ENCODE measurements around the gene MAP4K2. TPM values are rescaled to one million over a fixed set of nuclear protein-coding genes. Genes with fewer than 3 reads are reported as not detected.

The MAP4K2 gene
- total and polyA plus RNA-seq, 8 donors, result 19.3 to 48.2 (median 45.2) TPM

DNA sequence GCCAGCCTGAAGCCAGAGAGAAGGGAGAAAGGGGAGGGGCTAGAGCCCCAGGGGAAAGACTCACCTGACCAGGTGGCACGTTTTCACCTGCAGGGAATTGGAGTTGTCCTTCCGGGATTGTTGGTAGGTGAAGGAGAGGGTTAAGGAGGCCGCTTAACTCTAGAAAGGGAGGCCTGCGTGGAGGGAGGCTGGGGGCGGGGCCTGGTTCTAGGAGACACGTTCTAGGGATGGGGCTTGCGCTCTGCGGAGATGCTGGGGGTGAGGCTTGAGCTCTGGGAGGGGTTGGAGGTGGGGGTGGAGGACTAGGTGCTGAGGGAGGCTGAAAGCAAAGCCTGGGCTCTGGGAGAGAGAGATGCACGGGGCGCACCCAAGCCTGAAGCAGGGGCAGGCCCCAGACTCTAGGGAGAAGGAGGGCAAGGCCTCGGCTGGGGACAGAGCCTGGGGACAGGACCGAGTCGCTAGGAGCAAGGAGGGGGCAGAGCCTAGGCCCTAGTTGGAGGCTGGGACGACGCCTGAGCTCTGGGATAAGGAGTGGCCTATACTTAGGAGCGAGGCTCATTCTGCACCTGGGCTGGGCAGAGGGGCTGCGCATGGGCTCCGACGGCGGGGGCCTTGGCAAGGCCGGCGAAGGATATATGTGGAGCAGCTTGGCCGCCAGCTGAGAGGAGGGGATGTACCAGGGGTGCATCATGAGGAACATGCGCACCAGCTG is 61.5 kb downstream of the MAP4K2 start:
- H3K36me3 ChIP-seq, result peaks cover 0 to 36% of the 10 kb centered on the region in 2 donors
- H3K4me3 ChIP-seq, result peak overlapping the region in 1 of 2 donors; percentile 59
- H3K9me3 ChIP-seq, result no peaks in the 10 kb centered on the region
- H3K4me1 ChIP-seq, result peaks cover 27 to 53% of the 10 kb centered on the region in 2 donors
- intact Hi-C loops (cut with DNase I), result no loop called here
- peak overlapping the region in 1 of 2 donors; percentile 99 for H3K27ac ChIP-seq
- H3K27me3 ChIP-seq, result peaks cover 5 to 60% of the 10 kb centered on the region in 2 donors
- TF ChIP-seq, protein P1, sequence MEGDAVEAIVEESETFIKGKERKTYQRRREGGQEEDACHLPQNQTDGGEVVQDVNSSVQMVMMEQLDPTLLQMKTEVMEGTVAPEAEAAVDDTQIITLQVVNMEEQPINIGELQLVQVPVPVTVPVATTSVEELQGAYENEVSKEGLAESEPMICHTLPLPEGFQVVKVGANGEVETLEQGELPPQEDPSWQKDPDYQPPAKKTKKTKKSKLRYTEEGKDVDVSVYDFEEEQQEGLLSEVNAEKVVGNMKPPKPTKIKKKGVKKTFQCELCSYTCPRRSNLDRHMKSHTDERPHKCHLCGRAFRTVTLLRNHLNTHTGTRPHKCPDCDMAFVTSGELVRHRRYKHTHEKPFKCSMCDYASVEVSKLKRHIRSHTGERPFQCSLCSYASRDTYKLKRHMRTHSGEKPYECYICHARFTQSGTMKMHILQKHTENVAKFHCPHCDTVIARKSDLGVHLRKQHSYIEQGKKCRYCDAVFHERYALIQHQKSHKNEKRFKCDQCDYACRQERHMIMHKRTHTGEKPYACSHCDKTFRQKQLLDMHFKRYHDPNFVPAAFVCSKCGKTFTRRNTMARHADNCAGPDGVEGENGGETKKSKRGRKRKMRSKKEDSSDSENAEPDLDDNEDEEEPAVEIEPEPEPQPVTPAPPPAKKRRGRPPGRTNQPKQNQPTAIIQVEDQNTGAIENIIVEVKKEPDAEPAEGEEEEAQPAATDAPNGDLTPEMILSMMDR (IDR thresholded peaks at IDR 0.05), result no peak
- ATAC-seq (no peak), DNase-seq (peak in 1 of 4 donors; percentile 83)

- DNase-seq, result no peak
- Histone ChIP-seq H3K9me3 (no peaks in the 10 kb centered on the region), H3K4me1 (peaks cover 20 to 37% of the 10 kb centered on the region in 2 donors), H3K27me3 (peaks cover 5 to 46% of the 10 kb centered on the region in 2 donors), H3K36me3 (peaks cover 0 to 53% of the 10 kb centered on the region in 2 donors), H3K4me3 (no peak overlapping the region), H3K27ac (no peak overlapping the region)
- intact Hi-C loops (cut with DNase I), result no loop called here
- TF ChIP-seq, protein P1 (IDR thresholded peaks at IDR 0.05), result no peak
- ATAC-seq, result no peak
Measured at GRCh38 chr11:64739871-64740270, 63.1 kb downstream of the MAP4K2 start.

GRCh38 chr11:64736654-64737053 is 66.4 kb downstream of the MAP4K2 start:
- no peak for ATAC-seq

GRCh38 chr11:64735725-64736259 is 67.2 kb downstream of the MAP4K2 start:
- ATAC-seq (no peak), DNase-seq (no peak)
- Histone ChIP-seq H3K9me3 (no peaks in the 10 kb centered on the region), H3K27me3 (peaks cover 0 to 7% of the 10 kb centered on the region in 2 donors), H3K36me3 (peaks cover 0 to 84% of the 10 kb centered on the region in 2 donors), H3K4me1 (no peaks in the 10 kb centered on the region), H3K27ac (no peak overlapping the region), H3K4me3 (no peak overlapping the region)
- TF ChIP-seq, protein P1 (IDR thresholded peaks at IDR 0.05), result no peak
- intact Hi-C loops (cut with DNase I), result no loop called here

More at GRCh38 chr11:64736654-64737053, 66.4 kb downstream of the MAP4K2 start:
- intact Hi-C loops (cut with DNase I), result no loop called here
- Histone ChIP-seq H3K27ac (no peak overlapping the region), H3K36me3 (peaks cover 0 to 76% of the 10 kb centered on the region in 2 donors), H3K4me3 (no peak overlapping the region), H3K27me3 (peaks cover 0 to 16% of the 10 kb centered on the region in 2 donors), H3K9me3 (no peaks in the 10 kb centered on the region), H3K4me1 (peaks cover under 1 to 8% of the 10 kb centered on the region in 2 donors)
- no peak for DNase-seq
- TF ChIP-seq, protein P1 (IDR thresholded peaks at IDR 0.05), result no peak

Other genes with a start within 250 kb of the MAP4K2 start
- not detected for gene SLC22A11, start 247.3 kb downstream of the MAP4K2 start, total RNA-seq
- under 1 TPM in 5 of 6 donors, not detected in 1; 0.12 to 0.25 (median 0.20) TPM for gene SLC22A11, start 247.3 kb downstream of the MAP4K2 start, polyA plus RNA-seq (ENCODE audit: insufficient read length in 6 of 6)
- gene SLC22A12, start 212.0 kb downstream of the MAP4K2 start, total RNA-seq, result not detected
- gene SLC22A12, start 212.0 kb downstream of the MAP4K2 start, polyA plus RNA-seq (ENCODE audit: insufficient read length in 6 of 6), result not detected
- 1 to 10 TPM; 3.5 to 7.9 TPM for gene NRXN2, start 80.0 kb downstream of the MAP4K2 start, total RNA-seq
- gene NRXN2, start 80.0 kb downstream of the MAP4K2 start, polyA plus RNA-seq (ENCODE audit: insufficient read length in 6 of 6), result 10 to 100 TPM in 4 of 6 donors, 1 to 10 TPM in 2; 6.8 to 15.0 (median 10.9) TPM
- 10 to 100 TPM; 10.8 to 35.3 TPM for gene RASGRP2, start 59.1 kb downstream of the MAP4K2 start, total RNA-seq
- gene RASGRP2, start 59.1 kb downstream of the MAP4K2 start, polyA plus RNA-seq (ENCODE audit: insufficient read length in 6 of 6), result 10 to 100 TPM in 2 of 6 donors, 1 to 10 TPM in 4; 9.0 to 11.8 (median 9.4) TPM
- 1 to 10 TPM; 1.3 to 3.7 TPM for gene PYGM, start 43.2 kb downstream of the MAP4K2 start, total RNA-seq
- gene PYGM, start 43.2 kb downstream of the MAP4K2 start, polyA plus RNA-seq (ENCODE audit: insufficient read length in 6 of 6), result 1 to 10 TPM; 2.2 to 4.4 (median 3.5) TPM
- gene SF1, start 24.7 kb downstream of the MAP4K2 start, total RNA-seq, result 100 to 1,000 TPM; 169 to 228 TPM
- 100 to 1,000 TPM; 437 to 519 (median 453) TPM for gene SF1, start 24.7 kb downstream of the MAP4K2 start, polyA plus RNA-seq (ENCODE audit: insufficient read length in 6 of 6)
- gene MEN1, start 7.3 kb upstream of the MAP4K2 start, total RNA-seq, result 10 to 100 TPM; 26.9 to 29.3 TPM
- gene MEN1, start 7.3 kb upstream of the MAP4K2 start, polyA plus RNA-seq (ENCODE audit: insufficient read length in 6 of 6), result 10 to 100 TPM; 33.0 to 46.5 (median 38.9) TPM
- 10 to 100 TPM; 18.0 to 25.9 TPM for gene CDC42BPG, start 41.4 kb upstream of the MAP4K2 start, total RNA-seq
- gene CDC42BPG, start 41.4 kb upstream of the MAP4K2 start, polyA plus RNA-seq (ENCODE audit: insufficient read length in 6 of 6), result 10 to 100 TPM in 1 of 6 donors, 1 to 10 TPM in 5; 6.8 to 10.3 (median 8.6) TPM
- gene EHD1, start 75.4 kb upstream of the MAP4K2 start, total RNA-seq, result 100 to 1,000 TPM in 1 of 2 donors, 10 to 100 TPM in 1; 73.0 to 153 TPM
- gene EHD1, start 75.4 kb upstream of the MAP4K2 start, polyA plus RNA-seq (ENCODE audit: insufficient read length in 6 of 6), result 10 to 100 TPM; 44.7 to 63.8 (median 52.9) TPM
- 10 to 100 TPM; 21.9 to 23.5 TPM for gene ATG2A, start 114.0 kb upstream of the MAP4K2 start, total RNA-seq
- gene ATG2A, start 114.0 kb upstream of the MAP4K2 start, polyA plus RNA-seq (ENCODE audit: insufficient read length in 6 of 6), result 10 to 100 TPM; 14.2 to 21.1 (median 17.5) TPM
- 10 to 100 TPM; 24.4 to 29.9 TPM for gene PPP2R5B, start 121.5 kb upstream of the MAP4K2 start, total RNA-seq
- gene PPP2R5B, start 121.5 kb upstream of the MAP4K2 start, polyA plus RNA-seq (ENCODE audit: insufficient read length in 6 of 6), result 10 to 100 TPM; 12.1 to 14.4 (median 13.5) TPM
- gene GPHA2, start 132.7 kb upstream of the MAP4K2 start, total RNA-seq, result not detected
- gene GPHA2, start 132.7 kb upstream of the MAP4K2 start, polyA plus RNA-seq (ENCODE audit: insufficient read length in 6 of 6), result under 1 TPM in 3 of 6 donors, not detected in 3; 0.25 to 0.60 (median 0.49) TPM
- not detected for gene MAJIN, start 168.9 kb upstream of the MAP4K2 start, total RNA-seq
- gene MAJIN, start 168.9 kb upstream of the MAP4K2 start, polyA plus RNA-seq (ENCODE audit: insufficient read length in 6 of 6), result under 1 TPM in 2 of 6 donors, not detected in 4; 0.11 to 0.14 TPM
- 1 to 10 TPM; 3.2 to 8.1 TPM for gene BATF2, start 193.8 kb upstream of the MAP4K2 start, total RNA-seq
- gene BATF2, start 193.8 kb upstream of the MAP4K2 start, polyA plus RNA-seq (ENCODE audit: insufficient read length in 6 of 6), result 1 to 10 TPM; 2.6 to 3.7 (median 3.5) TPM
- gene ARL2, start 210.9 kb upstream of the MAP4K2 start, total RNA-seq, result 10 to 100 TPM; 85.3 to 89.9 TPM
- 10 to 100 TPM; 42.2 to 58.3 (median 48.1) TPM for gene ARL2, start 210.9 kb upstream of the MAP4K2 start, polyA plus RNA-seq (ENCODE audit: insufficient read length in 6 of 6)
- gene SNX15, start 224.2 kb upstream of the MAP4K2 start, total RNA-seq, result 10 to 100 TPM; 22.6 to 27.4 TPM
- gene SNX15, start 224.2 kb upstream of the MAP4K2 start, polyA plus RNA-seq (ENCODE audit: insufficient read length in 6 of 6), result 10 to 100 TPM; 22.0 to 26.3 (median 23.3) TPM
- 10 to 100 TPM; 13.2 to 15.4 TPM for gene SAC3D1, start 238.0 kb upstream of the MAP4K2 start, total RNA-seq
- gene SAC3D1, start 238.0 kb upstream of the MAP4K2 start, polyA plus RNA-seq (ENCODE audit: insufficient read length in 6 of 6), result 10 to 100 TPM in 4 of 6 donors, 1 to 10 TPM in 2; 8.9 to 14.0 (median 11.1) TPM

Measured in left lung (tissue), 10 donors.